T-helper 9 cell (primary cell): ENCODE results near the gene MTA3.

Experiments
- DNase-seq: peaks from one replicate; pipeline ENCODE4 v3.0.0-alpha.2; 2020

Gene MTA3

GRCh38 chr2:42741140-42741539 is 172.7 kb downstream of the MTA3 start:
- DNase-seq: no peak

GRCh38 chr2:42742740-42743658 is 174.6 kb downstream of the MTA3 start:
- DNase-seq: no peak

GRCh38 chr2:42743659-42743990 is 175.2 kb downstream of the MTA3 start:
- DNase-seq: no peak

- no peak for DNase-seq
These were observed 176.2 kb downstream of the MTA3 start for GRCh38 chr2:42744545-42745082.

GRCh38 chr2:42747422-42747821 is 179.0 kb downstream of the MTA3 start:
- DNase-seq: no peak

- DNase-seq: no peak
These were observed 180.4 kb downstream of the MTA3 start for GRCh38 chr2:42748840-42749239.

- DNase-seq: no peak
These were observed 183.9 kb downstream of the MTA3 start for GRCh38 chr2:42752314-42752713.

GRCh38 chr2:42752816-42753813 is 184.7 kb downstream of the MTA3 start:
- DNase-seq: no peak

GRCh38 chr2:42754021-42754775 is 185.8 kb downstream of the MTA3 start:
- no peak for DNase-seq

GRCh38 chr2:42754776-42755140 is 186.3 kb downstream of the MTA3 start:
- DNase-seq: no peak

- DNase-seq: no peak
These were observed 186.9 kb downstream of the MTA3 start for GRCh38 chr2:42755191-42755880.

- no peak for DNase-seq
These were observed 187.8 kb downstream of the MTA3 start for GRCh38 chr2:42756150-42756775.

GRCh38 chr2:42756966-42757513 is 188.6 kb downstream of the MTA3 start:
- DNase-seq: no peak

GRCh38 chr2:42757981-42758740 is 189.7 kb downstream of the MTA3 start:
- no peak for DNase-seq

GRCh38 chr2:42758751-42759150 is 190.3 kb downstream of the MTA3 start:
- no peak for DNase-seq

- DNase-seq: no peak
These were observed 193.1 kb downstream of the MTA3 start for GRCh38 chr2:42761554-42761953.

- no peak for DNase-seq
These were observed 193.7 kb downstream of the MTA3 start for GRCh38 chr2:42762155-42762554.

GRCh38 chr2:42762823-42763804 is 194.7 kb downstream of the MTA3 start:
- DNase-seq: no peak

- no peak for DNase-seq
These were observed 195.7 kb downstream of the MTA3 start, which contains the start of gene OXER1 for GRCh38 chr2:42764096-42764495. Gene OXER1, minus strand, starts transcription at chr2:42764135. Its CDS starts 73 bp downstream, at chr2:42764062.
